Measurements from ENCODE around the gene DGKH.

The DGKH gene

GRCh38 chr13:42272115-42272803 lies 223.8 kb downstream of the DGKH start, which contains the start of gene AKAP11:
Gene AKAP11 (plus strand): TSS chr13:42272152. CDS start chr13:42286349, 14,197 bp downstream.
- no peaks in the 10 kb centered on the region for H3K9me2 ChIP-seq (replicated peaks; ENCODE audit: insufficient read depth, low read length)
- H3K9me3 ChIP-seq (replicated peaks; ENCODE audit: insufficient read depth, low read length) = no peaks in the 10 kb centered on the region
- peak within 1 kb of the TSS; percentile 82 for H2AFZ ChIP-seq (ENCODE audit: low read length)
- peaks cover 14% of the 10 kb centered on the region; the same call in 1 of the 2 replicates for H3K4me1 ChIP-seq (ENCODE audit: low read length)
- no peak for DNase-seq
- H3K36me3 ChIP-seq (replicated peaks; ENCODE audit: insufficient read depth, low read length) = no peaks in the 10 kb centered on the region
- H3K27me3 ChIP-seq (replicated peaks; ENCODE audit: insufficient read depth, low read length) = no peaks in the 10 kb centered on the region
- peak within 1 kb of the TSS; percentile 74 for H3K27ac ChIP-seq (ENCODE audit: low read length)
- peak within 1 kb of the TSS; percentile 78 for H3K4me3 ChIP-seq (ENCODE audit: low read length)
- 0 out of 2 replicates have a peak, but pooled peaks cover 6% of the 10 kb centered on the region for H3F3A ChIP-seq (ENCODE audit: insufficient read depth, low read length)
- H4K20me1 ChIP-seq (ENCODE audit: insufficient read depth, low read length) = no peaks in the 10 kb centered on the region
- peak within 1 kb of the TSS; percentile 85 for H3K9ac ChIP-seq (ENCODE audit: low read length)
- peak within 1 kb of the TSS; percentile 83 for H3K4me2 ChIP-seq (ENCODE audit: low read depth, low read length)
- H3K79me2 ChIP-seq (ENCODE audit: low read length) = peaks cover 36% of the 10 kb centered on the region
- no peak for TF ChIP-seq CTCF (IDR thresholded peaks at IDR 0.05; ENCODE audit: low read length)
- no peak for TF ChIP-seq EZH2 (optimal IDR thresholded peaks at IDR 0.05; ENCODE audit: low read depth, low read length)
- TF ChIP-seq EZH2phosphoT487 (IDR thresholded peaks at IDR 0.05; ENCODE audit: low read length) = no peak

GRCh38 chr13:42272804-42273175 lies 224.3 kb downstream of the DGKH start:
- no peaks in the 10 kb centered on the region for H4K20me1 ChIP-seq (ENCODE audit: insufficient read depth, low read length)
- H3K9me3 ChIP-seq (replicated peaks; ENCODE audit: insufficient read depth, low read length) = no peaks in the 10 kb centered on the region
- peak overlapping the region; percentile 85 for H3K9ac ChIP-seq (ENCODE audit: low read length)
- peaks cover 41% of the 10 kb centered on the region for H3K79me2 ChIP-seq (ENCODE audit: low read length)
- H3K27ac ChIP-seq (ENCODE audit: low read length) = peak overlapping the region; percentile 66; the same call in 1 of the 2 replicates
- peak overlapping the region; percentile 58 for H2AFZ ChIP-seq (ENCODE audit: low read length)
- H3K4me2 ChIP-seq (ENCODE audit: low read depth, low read length) = peak overlapping the region; percentile 39
- no peaks in the 10 kb centered on the region for H3K36me3 ChIP-seq (replicated peaks; ENCODE audit: insufficient read depth, low read length)
- H3K4me1 ChIP-seq (ENCODE audit: low read length) = peaks cover 14% of the 10 kb centered on the region; the same call in 1 of the 2 replicates
- peak overlapping the region; percentile 78 for H3K4me3 ChIP-seq (ENCODE audit: low read length)
- no peak for DNase-seq
- H3F3A ChIP-seq (ENCODE audit: insufficient read depth, low read length) = 0 out of 2 replicates have a peak, but pooled peaks cover 6% of the 10 kb centered on the region
- no peaks in the 10 kb centered on the region for H3K9me2 ChIP-seq (replicated peaks; ENCODE audit: insufficient read depth, low read length)
- no peaks in the 10 kb centered on the region for H3K27me3 ChIP-seq (replicated peaks; ENCODE audit: insufficient read depth, low read length)
- no peak for TF ChIP-seq EZH2 (optimal IDR thresholded peaks at IDR 0.05; ENCODE audit: low read depth, low read length)

GRCh38 chr13:42274386-42275097 lies 226.1 kb downstream of the DGKH start:
- peaks cover 53% of the 10 kb centered on the region for H3K79me2 ChIP-seq (ENCODE audit: low read length)
- peak overlapping the region; percentile 27 for H3K4me2 ChIP-seq (ENCODE audit: low read depth, low read length)
- no peak for DNase-seq
- 0 out of 2 replicates have a peak, but pooled peaks cover 6% of the 10 kb centered on the region for H3F3A ChIP-seq (ENCODE audit: insufficient read depth, low read length)
- TF ChIP-seq EZH2phosphoT487 (IDR thresholded peaks at IDR 0.05; ENCODE audit: low read length) = no peak
- TF ChIP-seq EZH2 (optimal IDR thresholded peaks at IDR 0.05; ENCODE audit: low read depth, low read length) = no peak
- TF ChIP-seq CTCF (IDR thresholded peaks at IDR 0.05; ENCODE audit: low read length) = no peak
- no peaks in the 10 kb centered on the region for H3K9me3 ChIP-seq (replicated peaks; ENCODE audit: insufficient read depth, low read length)
- H4K20me1 ChIP-seq (ENCODE audit: insufficient read depth, low read length) = no peaks in the 10 kb centered on the region
- peaks cover 14% of the 10 kb centered on the region; the same call in 1 of the 2 replicates for H3K4me1 ChIP-seq (ENCODE audit: low read length)
- peak overlapping the region; percentile 33 for H3K9ac ChIP-seq (ENCODE audit: low read length)
- H2AFZ ChIP-seq (ENCODE audit: low read length) = no peak overlapping the region
- H3K4me3 ChIP-seq (ENCODE audit: low read length) = no peak overlapping the region
- no peaks in the 10 kb centered on the region for H3K27me3 ChIP-seq (replicated peaks; ENCODE audit: insufficient read depth, low read length)
- no peaks in the 10 kb centered on the region for H3K36me3 ChIP-seq (replicated peaks; ENCODE audit: insufficient read depth, low read length)
- H3K9me2 ChIP-seq (replicated peaks; ENCODE audit: insufficient read depth, low read length) = no peaks in the 10 kb centered on the region
- peak overlapping the region; percentile 72; the same call in 1 of the 2 replicates for H3K27ac ChIP-seq (ENCODE audit: low read length)
